Measurements from ENCODE around the gene COMMD9. TPM values are rescaled to one million over a fixed set of nuclear protein-coding genes. Genes with fewer than 3 reads are reported as not detected.

COMMD9 gene
- total and polyA plus RNA-seq, 2 donors from 2014 or later: 64.7 to 182 TPM

DNA sequence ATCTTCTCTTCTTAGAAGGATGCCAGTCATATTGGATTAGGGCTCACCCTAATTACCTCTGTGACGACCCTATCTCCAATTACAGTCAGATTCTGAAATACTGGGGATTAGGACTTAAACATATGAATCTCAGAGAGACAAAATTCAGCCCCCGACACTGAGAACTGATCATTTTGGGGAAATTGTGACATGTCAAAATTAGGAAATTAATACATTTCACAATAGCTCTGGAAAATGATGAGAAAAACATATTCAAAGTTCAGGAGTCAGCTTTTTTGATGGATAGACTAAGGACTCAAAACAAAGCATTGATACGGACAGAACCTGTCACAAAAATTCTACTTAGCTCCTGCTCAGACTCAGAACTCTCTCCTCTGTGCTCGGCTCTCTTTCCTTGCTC is 40.8 kb downstream of the COMMD9 start:
- intact Hi-C loops (cut with DNase I): no loop called here
- DNase-seq (no peak), FAIRE-seq (no peak)
- Histone ChIP-seq H3K27me3 (ENCODE audit: control insufficient read depth, insufficient read depth, low read length) (no peaks in the 10 kb centered on the region), H3K36me3 (ENCODE audit: control insufficient read depth in 2 of 3, insufficient read depth in 3 of 3, low read length in 3 of 3) (no peaks in the 10 kb centered on the region), H3K4me1 (ENCODE audit: control insufficient read depth in 2 of 3, insufficient read depth in 2 of 3, low read depth in 1 of 3, low read length in 3 of 3) (peaks cover 0 to 6% (median 6%) of the 10 kb centered on the region in 3 donors), H3K4me3 (ENCODE audit: low read length in 3 of 3) (no peak overlapping the region), H3K9me3 (ENCODE audit: control insufficient read depth in 2 of 3, insufficient read depth in 1 of 3, low read length in 3 of 3) (no peaks in the 10 kb centered on the region), H3K27ac (ENCODE audit: low read depth in 2 of 2, low read length in 2 of 2) (no peak overlapping the region), H3K9ac (ENCODE audit: low read length in 3 of 3) (no peak overlapping the region)
- TF ChIP-seq, protein P1, sequence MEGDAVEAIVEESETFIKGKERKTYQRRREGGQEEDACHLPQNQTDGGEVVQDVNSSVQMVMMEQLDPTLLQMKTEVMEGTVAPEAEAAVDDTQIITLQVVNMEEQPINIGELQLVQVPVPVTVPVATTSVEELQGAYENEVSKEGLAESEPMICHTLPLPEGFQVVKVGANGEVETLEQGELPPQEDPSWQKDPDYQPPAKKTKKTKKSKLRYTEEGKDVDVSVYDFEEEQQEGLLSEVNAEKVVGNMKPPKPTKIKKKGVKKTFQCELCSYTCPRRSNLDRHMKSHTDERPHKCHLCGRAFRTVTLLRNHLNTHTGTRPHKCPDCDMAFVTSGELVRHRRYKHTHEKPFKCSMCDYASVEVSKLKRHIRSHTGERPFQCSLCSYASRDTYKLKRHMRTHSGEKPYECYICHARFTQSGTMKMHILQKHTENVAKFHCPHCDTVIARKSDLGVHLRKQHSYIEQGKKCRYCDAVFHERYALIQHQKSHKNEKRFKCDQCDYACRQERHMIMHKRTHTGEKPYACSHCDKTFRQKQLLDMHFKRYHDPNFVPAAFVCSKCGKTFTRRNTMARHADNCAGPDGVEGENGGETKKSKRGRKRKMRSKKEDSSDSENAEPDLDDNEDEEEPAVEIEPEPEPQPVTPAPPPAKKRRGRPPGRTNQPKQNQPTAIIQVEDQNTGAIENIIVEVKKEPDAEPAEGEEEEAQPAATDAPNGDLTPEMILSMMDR (IDR thresholded peaks at IDR 0.05; ENCODE audit: borderline replicate concordance, extremely low read depth, insufficient read depth): no peak

DNA sequence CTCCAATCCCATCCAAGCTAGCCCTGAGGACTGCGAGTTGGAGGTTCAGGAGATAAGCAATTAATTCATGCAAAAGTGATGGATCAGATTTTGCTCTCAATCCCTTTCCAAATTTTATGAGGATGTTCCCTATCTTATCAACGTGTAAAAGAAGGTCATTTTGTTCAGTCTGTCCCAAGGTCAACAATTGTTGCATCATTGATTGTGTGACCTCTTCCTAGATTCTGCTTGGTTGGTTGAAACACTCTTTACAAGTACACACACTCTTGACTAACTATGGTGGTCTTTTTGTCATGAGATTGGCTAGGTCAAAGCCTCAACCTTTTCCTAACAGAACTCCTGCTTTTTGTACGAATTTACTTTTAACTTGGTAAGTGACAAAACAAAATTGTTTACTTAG is 41.7 kb downstream of the COMMD9 start:
- FAIRE-seq (no peak), DNase-seq (no peak)
- Histone ChIP-seq H3K4me3 (ENCODE audit: low read length in 3 of 3) (no peak overlapping the region), H3K27me3 (ENCODE audit: control insufficient read depth, insufficient read depth, low read length) (no peaks in the 10 kb centered on the region), H3K9me3 (ENCODE audit: control insufficient read depth in 2 of 3, insufficient read depth in 1 of 3, low read length in 3 of 3) (no peaks in the 10 kb centered on the region), H3K36me3 (ENCODE audit: control insufficient read depth in 2 of 3, insufficient read depth in 3 of 3, low read length in 3 of 3) (no peaks in the 10 kb centered on the region), H3K4me1 (ENCODE audit: control insufficient read depth in 2 of 3, insufficient read depth in 2 of 3, low read depth in 1 of 3, low read length in 3 of 3) (peaks cover 0 to 6% (median 6%) of the 10 kb centered on the region in 3 donors), H3K9ac (ENCODE audit: low read length in 3 of 3) (no peak overlapping the region), H3K27ac (ENCODE audit: low read depth in 2 of 2, low read length in 2 of 2) (no peak overlapping the region)
- intact Hi-C loops (cut with DNase I): no loop called here
- TF ChIP-seq, protein P1 (IDR thresholded peaks at IDR 0.05; ENCODE audit: borderline replicate concordance, extremely low read depth, insufficient read depth): no peak

DNA sequence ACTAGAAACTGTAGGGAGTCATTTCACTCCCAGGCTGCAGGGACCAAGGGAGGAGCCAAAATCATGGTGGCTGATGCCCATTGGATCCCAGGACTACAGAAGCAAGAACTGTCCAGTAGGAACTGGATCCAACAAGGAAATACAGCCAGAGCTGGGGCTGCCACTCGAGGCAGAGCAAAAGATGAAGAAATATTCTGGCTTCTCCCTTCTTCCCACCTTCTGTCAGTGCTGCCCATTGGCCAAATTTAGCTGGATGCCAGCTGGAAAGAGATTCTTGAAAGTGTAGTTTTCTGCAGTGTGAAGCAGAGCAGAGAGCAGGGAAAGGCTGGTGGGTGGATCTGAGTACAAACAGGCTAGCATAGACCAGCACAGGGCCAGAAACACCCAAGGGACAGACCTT is 45.6 kb downstream of the COMMD9 start:
- DNase-seq: no peak
- intact Hi-C loops (cut with DNase I): no loop called here
- no peaks in the 10 kb centered on the region for H3K9me3 ChIP-seq (ENCODE audit: control insufficient read depth in 2 of 3, insufficient read depth in 1 of 3, low read length in 3 of 3)
- peaks cover 0 to under 1% (median 0%) of the 10 kb centered on the region in 3 donors for H3K4me1 ChIP-seq (ENCODE audit: control insufficient read depth in 2 of 3, insufficient read depth in 2 of 3, low read depth in 1 of 3, low read length in 3 of 3)
- no peak overlapping the region for H3K4me3 ChIP-seq (ENCODE audit: low read length in 3 of 3)
- no peak overlapping the region for H3K27ac ChIP-seq (ENCODE audit: low read depth in 2 of 2, low read length in 2 of 2)
- no peaks in the 10 kb centered on the region for H3K27me3 ChIP-seq (ENCODE audit: control insufficient read depth, insufficient read depth, low read length)
- TF ChIP-seq, protein P1 (IDR thresholded peaks at IDR 0.05; ENCODE audit: borderline replicate concordance, extremely low read depth, insufficient read depth): no peak
- no peak overlapping the region for H3K9ac ChIP-seq (ENCODE audit: low read length in 3 of 3)
- no peak for FAIRE-seq
- no peaks in the 10 kb centered on the region for H3K36me3 ChIP-seq (ENCODE audit: control insufficient read depth in 2 of 3, insufficient read depth in 3 of 3, low read length in 3 of 3)

DNA sequence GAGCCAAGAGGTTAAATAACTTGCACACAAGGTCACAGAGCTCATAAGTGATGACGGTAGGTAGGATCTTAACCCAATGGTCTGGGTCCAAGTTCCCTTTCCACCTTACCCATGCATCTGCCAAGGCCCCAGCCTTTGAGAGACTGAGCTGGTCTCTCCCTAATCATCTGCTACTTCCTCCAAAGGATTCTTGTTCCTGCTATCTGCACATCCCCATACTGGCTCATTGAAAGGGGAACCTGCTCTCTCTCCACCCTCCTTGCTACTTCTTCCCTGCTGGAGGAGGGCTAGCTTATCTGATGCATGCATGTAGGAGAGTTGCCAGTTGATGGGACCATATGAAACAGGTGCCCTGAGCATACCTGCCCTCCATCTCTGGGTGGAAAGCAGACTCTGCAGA is 47.7 kb downstream of the COMMD9 start:
- Histone ChIP-seq H3K36me3 (ENCODE audit: control insufficient read depth in 2 of 3, insufficient read depth in 3 of 3, low read length in 3 of 3) (no peaks in the 10 kb centered on the region), H3K27ac (ENCODE audit: low read depth in 2 of 2, low read length in 2 of 2) (no peak overlapping the region), H3K4me1 (ENCODE audit: control insufficient read depth in 2 of 3, insufficient read depth in 2 of 3, low read depth in 1 of 3, low read length in 3 of 3) (no peaks in the 10 kb centered on the region), H3K9me3 (ENCODE audit: control insufficient read depth in 2 of 3, insufficient read depth in 1 of 3, low read length in 3 of 3) (no peaks in the 10 kb centered on the region), H3K4me3 (ENCODE audit: low read length in 3 of 3) (no peak overlapping the region), H3K27me3 (ENCODE audit: control insufficient read depth, insufficient read depth, low read length) (no peaks in the 10 kb centered on the region), H3K9ac (ENCODE audit: low read length in 3 of 3) (no peak overlapping the region)
- DNase-seq (no peak), FAIRE-seq (no peak)
- TF ChIP-seq, protein P1 (IDR thresholded peaks at IDR 0.05; ENCODE audit: borderline replicate concordance, extremely low read depth, insufficient read depth): no peak
- intact Hi-C loops (cut with DNase I): no loop called here
